HG02623 (cell line): ENCODE results near the gene SGSH.
"Not testable (repeated sequence)": the region's sequence is repeated elsewhere in the genome, so short reads cannot be mapped to it uniquely, and the experiment has no call there.

ENCODE experiments used
- ATAC-seq: cut with Tn5 transposase; IDR thresholded peaks from one replicate; pipeline ENCODE4 v1.9.1; 2021; ENCODE audit warnings: moderate library complexity; ENCODE audit not compliant: unreplicated experiment

The SGSH gene

DNA sequence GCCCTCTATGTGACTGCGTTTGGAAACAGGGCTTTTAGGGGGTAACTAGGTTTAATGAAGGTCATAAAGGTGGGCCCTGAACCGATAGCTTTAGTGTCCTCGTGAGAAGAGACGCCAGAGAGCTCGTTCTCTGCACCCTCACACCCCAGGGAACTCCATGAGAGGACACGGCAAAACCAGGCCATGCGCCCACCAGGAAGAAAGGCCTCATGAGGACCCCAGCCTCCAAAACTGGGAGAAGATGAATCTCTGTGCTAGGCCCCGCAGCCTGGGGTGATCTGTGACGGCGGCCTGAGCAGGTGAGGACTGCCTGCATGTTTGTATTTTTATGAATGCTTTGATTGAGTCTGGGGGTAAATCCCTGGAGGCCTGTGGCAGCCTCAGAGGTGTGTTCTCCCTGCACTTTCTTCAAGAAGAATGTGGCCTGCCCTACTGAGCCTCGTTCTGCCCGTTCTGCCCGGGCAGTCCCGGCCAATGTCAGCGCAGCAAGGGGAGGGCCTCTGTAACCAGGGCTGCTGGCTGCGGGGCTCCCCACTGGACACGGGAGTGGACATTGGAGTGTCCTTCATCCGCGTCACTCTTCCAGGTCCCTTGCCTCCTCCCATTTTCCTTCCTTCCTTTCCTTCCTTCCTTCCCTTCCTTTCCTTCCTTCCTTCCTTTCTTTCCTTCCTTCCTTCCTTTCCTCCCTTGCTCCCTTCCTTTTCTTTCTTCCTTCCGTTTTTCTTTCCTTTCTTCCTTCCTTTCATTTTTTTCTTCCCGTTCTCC lies 33.7 kb upstream of the SGSH start:
- no peak for ATAC-seq

DNA sequence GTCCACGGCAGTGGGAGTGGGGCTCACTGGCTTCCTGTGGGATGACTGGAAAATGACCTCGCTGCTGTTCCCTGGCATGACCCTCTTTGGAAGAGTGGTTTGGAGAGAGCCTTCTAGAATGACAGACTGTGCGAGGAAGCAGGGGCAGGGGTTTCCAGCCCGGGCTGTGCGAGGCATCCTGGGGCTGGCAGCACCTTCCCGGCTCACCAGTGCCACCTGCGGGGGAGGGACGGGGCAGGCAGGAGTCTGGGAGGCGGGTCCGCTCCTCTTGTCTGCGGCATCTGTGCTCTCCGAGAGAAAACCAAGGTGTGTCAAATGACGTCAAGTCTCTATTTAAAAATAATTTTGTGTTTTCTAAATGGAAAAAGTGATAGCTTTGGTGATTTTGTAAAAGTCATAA lies 32.7 kb upstream of the SGSH start:
- ATAC-seq, result no peak

DNA sequence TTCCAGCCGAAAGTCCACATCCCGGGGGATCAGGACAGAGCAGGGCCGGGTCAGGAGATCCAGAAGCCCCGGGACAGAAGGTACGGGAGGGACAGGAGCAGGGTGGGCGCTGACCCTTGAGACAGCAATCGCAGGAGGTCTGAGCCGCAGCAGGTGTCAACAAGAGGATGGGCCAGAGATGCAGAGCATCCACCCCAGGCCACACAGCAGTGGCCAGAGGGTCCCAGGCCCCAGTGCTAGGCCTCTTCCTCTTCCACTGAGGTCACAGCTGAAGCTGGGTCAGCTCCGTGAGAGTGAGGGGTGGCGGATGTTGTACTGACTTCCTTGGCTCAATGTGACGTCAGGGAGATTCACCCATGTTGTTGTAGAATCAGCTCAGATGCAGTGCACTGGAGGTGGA lies 31.8 kb upstream of the SGSH start:
- ATAC-seq, result no peak

DNA sequence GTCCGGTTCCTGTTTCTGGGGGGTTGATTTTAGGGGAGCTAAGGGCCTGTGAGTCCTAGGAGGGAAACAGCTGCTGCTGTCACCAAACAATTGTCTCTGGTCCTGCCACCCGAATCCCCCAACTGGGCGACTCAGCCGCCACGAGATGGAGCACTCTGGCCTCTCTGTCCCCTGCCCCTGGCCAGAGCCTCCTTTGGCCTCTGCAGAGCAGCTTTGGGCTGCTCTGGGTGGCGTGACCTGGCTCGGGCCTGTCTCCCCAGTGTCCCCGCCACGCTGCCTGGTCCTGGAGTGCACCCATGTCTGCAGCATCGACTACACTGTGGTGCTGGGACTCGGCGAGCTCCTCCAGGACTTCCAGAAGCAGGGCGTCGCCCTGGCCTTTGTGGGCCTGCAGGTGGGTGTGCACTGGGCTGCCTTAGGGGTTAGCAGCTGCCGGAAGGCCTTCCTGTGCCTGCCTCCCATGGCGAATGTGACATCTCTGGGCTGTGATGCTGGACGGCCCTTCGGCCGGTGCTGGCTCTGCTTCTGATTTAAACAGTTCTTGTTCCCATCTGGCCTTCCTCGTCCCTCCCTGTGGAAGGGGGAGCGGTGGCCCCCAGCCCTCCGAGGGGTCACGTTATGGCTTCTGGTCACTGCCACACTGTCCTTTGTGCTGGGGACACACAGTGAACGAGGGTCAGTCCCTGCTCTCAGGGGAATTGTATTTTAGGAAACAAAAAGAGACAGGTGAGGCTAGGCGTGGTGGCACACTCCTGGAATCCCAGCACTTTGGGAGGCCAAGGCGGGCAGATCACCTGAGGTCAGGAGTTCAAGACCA lies 29.0 kb upstream of the SGSH start:
- no peak for ATAC-seq

DNA sequence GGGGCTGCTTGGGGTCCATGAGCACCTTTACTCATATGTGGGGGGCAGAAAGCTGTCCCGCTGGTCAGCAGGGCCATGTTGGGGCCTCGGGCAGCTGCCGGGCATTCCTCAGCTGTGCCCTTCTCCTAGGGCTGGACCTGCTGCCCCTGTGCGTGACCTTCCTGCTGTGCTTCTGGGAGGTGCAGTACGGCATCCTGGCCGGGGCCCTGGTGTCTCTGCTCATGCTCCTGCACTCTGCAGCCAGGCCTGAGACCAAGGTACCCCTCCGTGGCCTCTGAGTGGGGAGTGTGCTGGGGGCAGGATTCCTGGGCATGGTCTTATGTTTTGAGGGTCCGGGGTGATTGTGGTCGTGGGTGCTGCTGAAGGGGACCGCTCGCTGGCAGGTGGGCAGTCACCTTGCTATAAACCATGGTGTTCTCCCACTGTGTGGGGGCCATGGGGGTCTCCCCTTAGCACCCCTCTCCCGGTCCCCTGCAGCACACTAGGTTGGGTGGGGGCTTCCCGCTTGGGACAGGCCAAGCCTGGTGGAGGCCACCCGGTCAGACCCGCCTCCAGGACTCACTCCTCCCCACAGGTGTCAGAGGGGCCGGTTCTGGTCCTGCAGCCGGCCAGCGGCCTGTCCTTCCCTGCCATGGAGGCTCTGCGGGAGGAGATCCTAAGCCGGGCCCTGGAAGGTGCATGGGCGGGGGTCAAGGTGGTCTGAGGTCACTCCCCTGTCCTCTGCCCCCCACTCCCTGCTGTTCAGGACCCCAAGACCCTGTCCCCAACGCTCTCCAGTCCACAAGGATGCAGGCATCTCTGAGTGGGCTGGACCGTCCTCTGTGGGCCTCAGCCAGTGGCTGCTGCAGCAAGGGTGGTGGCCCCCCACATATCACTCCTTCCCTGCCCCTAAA lies 28.1 kb upstream of the SGSH start:
- ATAC-seq, result no peak

DNA sequence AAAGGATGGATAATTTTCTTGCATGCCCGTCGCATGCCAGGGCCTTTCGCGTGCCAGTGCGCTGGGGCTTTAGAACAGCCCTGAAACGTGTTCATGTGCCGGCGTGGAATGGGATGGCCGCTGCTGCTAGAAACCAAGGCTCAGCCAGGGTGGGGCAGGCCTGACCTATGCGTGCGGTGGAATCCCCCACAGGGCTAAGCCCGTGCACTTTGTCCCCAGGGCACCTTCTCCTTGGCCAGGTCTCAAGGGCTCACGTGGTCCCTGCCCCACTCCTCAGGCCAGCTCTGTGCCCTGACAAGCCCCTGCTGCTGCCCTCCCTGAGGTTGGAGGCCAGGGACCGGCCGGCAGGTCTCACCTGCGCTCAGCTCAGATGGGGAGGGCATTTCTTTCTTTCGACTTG lies 27.4 kb upstream of the SGSH start:
- ATAC-seq, result no peak

DNA sequence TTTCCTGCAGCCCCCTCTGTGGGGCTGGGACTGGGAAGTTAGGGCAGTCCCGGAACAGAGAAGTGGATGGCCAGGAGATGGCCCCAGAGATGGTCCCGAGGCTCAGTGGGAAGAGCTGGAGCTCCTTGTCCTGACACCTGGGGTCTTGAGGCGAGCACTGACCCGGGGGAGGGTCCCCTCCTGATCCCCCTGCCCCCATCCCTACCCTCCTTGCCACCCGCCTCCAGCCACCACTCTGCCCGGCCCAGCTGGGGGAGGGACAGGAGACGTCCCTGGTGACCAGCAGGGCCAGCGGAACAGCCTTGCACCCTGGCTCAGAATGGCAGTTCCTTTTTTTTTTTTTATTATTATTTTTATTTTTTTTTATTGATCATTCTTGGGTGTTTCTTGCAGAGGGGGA lies 26.6 kb upstream of the SGSH start:
- no peak for ATAC-seq

DNA sequence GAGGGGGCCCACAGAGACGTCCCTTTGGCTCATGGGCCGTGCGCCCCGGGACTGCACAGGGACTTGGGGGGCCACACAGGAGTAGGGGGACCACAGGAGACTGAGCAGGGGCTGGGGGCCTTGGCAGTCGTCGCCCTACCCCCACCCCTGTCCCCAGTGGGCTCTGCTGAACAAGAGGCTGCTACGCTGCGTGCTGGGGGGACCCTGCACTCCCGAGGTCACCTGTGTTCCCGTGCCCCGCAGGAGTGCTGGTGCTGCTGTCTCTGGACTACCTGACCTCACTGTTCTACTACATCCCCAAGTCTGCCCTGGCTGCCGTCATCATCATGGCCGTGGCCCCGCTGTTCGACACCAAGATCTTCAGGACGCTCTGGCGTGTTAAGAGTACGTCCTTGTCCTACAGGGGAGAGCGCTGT lies 26.1 kb upstream of the SGSH start:
- no peak for ATAC-seq

DNA sequence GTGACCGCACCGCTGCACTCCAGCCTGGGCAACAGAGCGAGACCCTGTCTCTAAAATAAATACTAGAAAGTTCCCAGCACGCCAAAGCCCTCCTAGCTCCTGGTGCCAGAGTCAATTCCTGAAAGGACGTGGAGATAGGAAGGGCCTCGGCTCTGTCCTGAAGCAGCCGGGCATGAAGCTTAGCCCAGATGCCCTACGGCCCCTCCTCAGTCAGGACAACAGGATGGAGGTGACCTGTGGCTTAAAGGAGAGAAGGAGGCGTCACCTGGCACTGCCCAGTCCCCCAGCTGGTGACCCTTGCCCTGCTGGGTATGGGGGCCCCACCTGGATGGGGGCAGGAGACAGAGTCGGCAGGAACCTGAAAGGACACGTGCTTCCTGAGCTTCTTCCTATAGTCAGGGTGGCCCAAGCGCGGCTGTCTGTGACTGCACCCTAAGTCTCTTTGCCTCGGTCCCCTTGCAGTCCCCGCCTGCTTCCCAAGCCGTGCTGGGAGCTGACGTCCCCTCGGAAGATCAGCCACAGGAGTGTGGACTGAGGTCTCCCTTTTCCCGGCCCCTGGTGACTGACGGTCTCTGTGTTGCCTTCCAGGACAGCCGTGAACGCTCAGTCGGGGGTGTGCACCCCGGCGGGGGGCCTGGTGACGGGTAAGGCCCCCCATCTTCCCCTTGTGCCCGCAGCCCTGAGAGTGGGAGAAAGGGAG lies 25.6 kb upstream of the SGSH start:
- no peak for ATAC-seq

DNA sequence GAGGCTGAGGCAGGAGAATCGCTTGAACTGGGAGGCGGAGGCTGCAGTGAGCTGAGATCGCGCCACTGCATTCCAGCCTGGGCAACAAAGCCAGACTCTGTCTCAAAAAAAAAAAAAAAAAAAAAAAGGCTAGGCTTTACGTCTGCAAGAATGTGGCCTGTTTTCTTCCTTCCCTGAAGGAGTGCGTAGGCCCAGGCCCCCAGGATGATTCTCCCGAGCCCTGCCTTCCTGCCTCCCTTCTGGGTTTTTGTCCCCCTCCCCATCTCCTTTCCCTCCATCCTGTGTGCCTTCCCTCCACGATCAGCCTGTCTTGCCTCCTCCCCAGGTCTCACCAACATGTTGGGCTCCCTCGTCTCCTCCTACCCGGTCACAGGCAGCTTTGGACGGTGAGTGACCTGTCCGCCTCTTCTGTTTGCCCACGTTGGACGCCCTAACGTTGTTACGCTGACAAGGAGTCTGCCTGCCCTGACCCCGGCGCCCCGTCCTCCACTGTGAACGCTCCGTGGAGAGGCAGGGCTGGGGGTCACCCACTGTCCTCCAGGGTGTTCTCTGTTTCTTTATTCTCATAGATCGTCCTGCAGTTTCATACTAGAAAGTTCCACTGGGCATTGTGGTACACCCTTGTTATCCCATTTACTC lies 24.9 kb upstream of the SGSH start:
- ATAC-seq, result no peak

DNA sequence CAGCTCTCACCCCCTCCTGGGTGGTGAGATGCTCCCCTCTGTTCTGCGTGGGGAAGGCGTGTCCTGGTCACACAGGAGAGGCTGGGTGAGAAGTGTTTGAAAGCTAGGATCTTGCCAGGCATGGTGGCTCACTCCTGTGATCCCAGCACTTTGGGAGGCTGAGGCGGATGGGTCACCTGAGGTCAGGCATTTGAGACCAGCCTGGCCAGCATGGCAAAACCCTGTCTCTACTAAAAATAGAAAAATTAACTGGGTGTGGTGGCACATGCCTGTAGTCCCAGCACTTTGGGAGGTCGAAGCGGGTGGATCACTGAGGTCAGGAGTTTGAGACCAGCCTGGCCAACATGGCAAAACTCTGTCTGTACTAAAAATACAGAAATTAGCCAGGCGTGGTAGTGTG lies 24.3 kb upstream of the SGSH start:
- ATAC-seq, result not testable (repeated sequence)

DNA sequence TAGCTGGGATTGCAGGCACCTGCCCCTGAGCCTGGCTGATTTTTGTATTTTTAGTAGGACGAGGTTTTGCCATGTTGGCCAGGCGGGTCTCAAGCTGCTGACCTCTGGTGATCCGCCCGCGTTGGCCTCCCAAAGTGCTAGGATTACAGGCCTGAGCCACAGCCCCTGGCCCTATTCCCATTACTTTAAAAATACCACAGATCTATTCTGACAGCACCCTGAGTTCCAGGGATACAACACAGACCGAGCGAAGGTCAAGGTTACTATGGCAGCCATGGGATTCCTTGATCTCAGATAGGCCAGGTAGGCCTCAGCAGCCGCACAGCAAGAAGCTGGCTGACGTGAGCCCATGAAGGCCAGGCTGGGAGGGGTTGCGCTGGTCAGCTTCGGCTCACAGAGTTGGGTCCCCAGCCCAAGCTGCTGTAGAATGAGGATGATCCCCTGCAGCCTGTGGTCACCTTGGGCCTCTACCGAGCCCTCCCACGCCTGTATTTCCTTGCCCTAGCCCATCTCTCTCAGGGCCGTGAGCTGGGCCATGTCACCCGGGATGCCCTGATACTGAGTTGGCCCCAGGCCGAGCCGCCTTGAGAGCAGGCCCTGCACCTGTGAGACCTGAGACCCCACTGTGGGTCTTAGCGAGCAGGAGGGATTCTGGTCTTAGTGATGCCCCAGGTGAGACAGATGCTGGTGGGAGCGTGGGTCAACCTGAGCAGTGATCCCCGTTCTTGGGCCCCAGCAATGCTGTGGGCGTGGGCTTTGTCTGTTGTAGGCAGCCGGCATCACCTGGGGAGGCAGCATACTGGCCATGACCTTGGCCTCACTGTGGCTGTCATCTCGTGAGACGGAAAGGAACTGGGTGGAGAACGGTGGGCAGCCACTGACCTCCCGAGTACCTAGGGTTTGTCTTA lies 23.6 kb upstream of the SGSH start:
- no peak for ATAC-seq

DNA sequence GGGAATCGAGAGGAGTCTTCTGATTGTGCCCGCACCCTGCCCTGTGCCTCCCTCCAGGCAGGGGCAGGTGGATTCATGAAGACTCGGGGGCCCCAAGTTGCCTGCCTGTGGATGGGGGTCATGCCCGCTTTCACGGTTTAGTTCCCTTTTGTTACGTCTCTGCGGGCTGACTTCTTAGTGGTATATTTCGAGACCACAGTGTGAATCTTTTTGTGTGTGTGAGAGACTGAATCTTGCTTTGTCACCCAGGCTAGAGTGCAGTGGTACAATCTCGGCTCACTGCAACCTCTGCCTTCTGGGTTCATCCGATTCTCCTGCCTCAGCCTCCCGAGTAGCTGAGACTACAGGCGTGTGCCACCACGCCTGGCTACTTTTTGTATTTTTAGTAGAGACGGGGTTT lies 22.4 kb upstream of the SGSH start:
- no peak for ATAC-seq

DNA sequence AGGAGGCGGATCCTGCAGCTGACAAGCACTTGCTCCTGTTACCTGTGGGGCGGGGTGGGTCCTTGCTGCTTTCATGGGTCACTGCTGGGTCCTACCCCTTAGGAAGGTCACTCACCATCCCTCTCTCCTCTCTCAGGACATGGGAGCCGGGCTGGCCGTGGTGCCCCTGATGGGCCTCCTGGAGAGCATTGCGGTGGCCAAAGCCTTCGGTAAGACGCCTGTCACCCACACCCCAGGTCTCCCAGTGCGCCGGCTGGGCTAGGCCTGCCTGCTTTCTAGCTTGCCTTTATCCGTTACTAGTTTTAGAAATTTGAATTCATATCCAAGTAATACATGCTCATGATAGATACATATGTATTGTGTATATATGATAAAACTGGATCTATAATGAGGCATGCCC lies 17.3 kb upstream of the SGSH start:
- no peak for ATAC-seq

DNA sequence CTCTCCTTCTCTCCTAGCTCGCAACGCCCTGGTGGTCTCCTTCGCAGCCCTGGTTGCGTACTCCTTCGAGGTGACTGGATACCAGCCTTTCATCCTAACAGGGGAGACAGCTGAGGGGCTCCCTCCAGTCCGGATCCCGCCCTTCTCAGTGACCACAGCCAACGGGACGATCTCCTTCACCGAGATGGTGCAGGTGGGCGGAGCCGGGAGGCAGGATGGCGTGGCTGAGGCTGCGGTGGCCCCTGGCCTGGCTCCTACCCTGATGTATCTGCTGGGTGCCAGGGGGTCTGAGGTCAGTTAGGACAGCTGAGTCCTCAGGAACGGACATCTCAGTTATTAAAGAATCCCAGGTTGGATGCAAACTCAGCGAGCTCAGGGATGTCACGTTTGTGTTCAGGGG lies 16.8 kb upstream of the SGSH start:
- ATAC-seq, result no peak

DNA sequence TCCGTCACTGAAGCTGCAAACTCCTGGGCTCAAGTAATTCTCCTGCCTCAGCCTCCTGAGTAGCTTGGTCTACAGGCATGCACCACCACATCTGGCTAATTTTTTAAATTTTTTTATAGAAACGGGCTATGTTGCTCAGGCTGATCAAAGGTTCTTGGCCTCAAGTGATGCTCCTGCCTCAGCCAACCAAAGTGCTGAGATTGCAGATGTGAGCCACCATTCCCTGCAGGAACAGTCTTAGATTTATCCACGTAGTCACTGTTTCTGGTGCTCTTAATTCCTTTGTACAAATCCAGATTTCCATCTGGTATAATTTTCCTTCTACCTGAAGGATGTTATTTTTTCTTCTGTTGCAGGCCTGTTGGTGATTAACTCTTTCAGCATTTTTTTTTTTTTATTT lies 13.1 kb upstream of the SGSH start:
- no peak for ATAC-seq

DNA sequence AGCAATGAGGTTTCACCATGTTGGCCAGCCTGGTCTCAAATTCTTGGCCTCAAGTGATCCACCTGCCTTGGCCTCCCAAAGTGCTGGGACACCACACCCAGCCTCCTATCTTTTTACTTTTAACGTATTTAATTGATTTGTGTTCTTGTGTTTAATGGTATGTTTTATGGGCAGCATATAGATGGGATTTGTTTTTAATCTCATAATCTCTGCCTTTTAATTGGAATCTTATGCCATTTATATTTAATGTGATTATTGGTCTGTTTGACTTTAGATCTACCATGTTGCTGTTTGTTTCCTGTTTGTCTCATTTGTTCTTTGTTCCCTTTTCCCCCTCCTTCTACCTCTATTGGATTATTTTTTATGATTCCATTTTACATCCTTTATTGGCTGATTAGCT lies 12.3 kb upstream of the SGSH start:
- no peak for ATAC-seq

DNA sequence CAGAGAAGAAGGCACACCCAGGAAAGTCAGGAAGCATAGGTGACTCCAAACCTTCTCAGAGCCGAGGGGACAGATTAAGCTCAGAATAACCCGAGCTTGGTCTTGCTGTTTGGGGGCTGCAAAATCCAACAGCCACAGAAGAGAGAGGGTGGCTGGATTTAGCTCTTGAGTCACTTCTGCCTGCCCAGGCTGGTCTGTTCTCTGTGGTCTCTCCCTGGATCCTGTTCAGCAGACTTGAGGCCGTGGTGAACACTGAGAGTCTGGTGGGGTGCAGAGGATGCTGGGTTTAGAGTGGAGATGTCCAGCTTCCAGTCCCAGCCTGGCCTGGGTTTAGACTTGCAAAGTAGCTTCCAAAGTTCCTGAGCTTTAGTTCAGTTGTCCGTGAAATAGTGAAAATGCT lies 8.9 kb upstream of the SGSH start:
- ATAC-seq, result no peak

DNA sequence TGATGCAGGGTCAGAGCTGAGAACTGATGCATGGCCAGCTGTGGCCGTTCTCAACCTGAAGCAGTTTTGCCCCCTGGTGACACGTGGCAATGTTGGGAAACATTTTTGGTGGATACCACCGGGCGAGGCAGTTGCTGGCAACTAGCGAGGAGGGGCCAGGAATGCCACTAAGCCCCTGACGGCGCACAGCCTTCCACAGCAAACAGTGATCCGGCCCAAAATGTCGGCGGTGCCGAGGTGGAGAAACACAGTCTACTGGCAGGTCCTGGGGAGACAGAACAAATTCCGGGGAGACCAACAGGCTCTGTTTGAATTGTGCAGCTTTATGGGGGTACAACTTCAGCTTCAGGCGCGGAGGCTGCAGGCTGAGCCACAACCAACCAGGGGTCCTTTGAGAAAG lies 8.3 kb upstream of the SGSH start:
- no peak for ATAC-seq
